ENCODE data around the gene TM7SF2. TPM values are rescaled to one million over a fixed set of nuclear protein-coding genes. Genes with fewer than 3 reads are reported as not detected.
A peak's percentile ranks its signal among the peaks of the same experiment; 100 is the strongest.
"Not testable (repeated sequence)": the region's sequence is repeated elsewhere in the genome, so short reads cannot be mapped to it uniquely, and the experiment has no call there.

The TM7SF2 gene
- polyA plus RNA-seq, 4 donors: 21.1 to 64.6 (median 40.3) TPM

DNA sequence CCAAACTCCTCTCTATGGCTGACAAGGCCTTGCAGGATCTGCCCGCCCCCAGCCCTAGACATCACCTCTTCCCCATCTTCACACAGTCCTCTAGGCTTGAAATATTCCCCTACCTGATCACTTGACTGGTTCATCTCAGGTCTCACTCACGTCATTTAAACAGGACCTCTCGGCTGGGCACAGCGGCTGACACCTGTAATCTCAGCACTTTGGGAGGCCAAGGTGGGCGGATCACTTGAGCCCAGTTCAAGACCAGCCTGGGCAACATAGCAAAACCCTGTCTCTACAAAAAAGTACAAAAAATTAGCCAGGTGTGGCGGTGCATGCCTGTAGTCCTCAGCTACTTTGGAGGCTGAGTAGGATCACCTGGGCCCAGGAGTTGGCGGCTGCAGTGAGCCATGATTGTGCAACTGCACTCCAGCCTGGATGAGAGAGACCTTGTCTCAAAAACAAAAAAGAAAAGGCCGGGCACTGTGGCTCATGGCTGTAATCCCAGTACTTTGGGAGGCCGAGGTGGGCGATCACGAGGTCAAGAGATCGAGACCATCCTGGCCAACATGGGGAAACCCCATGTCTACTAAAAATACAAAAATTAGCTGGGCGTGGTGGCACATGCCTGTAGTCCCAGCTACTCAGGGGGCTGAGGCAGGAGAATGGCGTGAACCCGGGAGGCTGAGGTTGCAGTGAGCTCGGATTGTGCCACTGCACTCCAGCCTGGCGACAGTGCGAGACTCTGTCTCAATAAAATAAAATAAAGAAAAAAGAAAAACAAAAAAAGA, 7.4 kb downstream of the TM7SF2 start:
- DNase-seq; H3K27me3 ChIP-seq (ENCODE audit: control insufficient read depth in 3 of 3, insufficient read depth in 3 of 3, low read length in 3 of 3); H3K4me3 ChIP-seq (ENCODE audit: low read depth in 1 of 3, low read length in 3 of 3); FAIRE-seq; H3K9me3 ChIP-seq (ENCODE audit: control insufficient read depth in 2 of 2, insufficient read depth in 1 of 2, low read depth in 1 of 2, low read length in 1 of 2); H3K27ac ChIP-seq (ENCODE audit: low read depth in 1 of 3, low read length in 2 of 3): not testable (repeated sequence)
- Histone ChIP-seq H3K36me3 (ENCODE audit: control insufficient read depth in 3 of 3, insufficient read depth in 2 of 3, low read depth in 1 of 3, low read length in 3 of 3) (peaks cover 0 to 56% (median 11%) of the 10 kb centered on the region in 3 donors), H3K4me1 (ENCODE audit: control insufficient read depth in 3 of 3, insufficient read depth in 2 of 3, low read depth in 1 of 3, low read length in 2 of 3) (peaks cover 3 to 26% (median 8%) of the 10 kb centered on the region in 3 donors)
- WGBS, 3 donors: 86 to 91% (median 89%) methylated on average over 18 of the region's 18 CpGs

- Histone ChIP-seq H3K27me3 (ENCODE audit: control insufficient read depth in 3 of 3, insufficient read depth in 3 of 3, low read length in 3 of 3) (no peaks in the 10 kb centered on the region), H3K9me3 (ENCODE audit: control insufficient read depth in 2 of 2, insufficient read depth in 1 of 2, low read depth in 1 of 2, low read length in 1 of 2) (no peaks in the 10 kb centered on the region), H3K4me3 (ENCODE audit: low read depth in 1 of 3, low read length in 3 of 3) (no peak overlapping the region), H3K27ac (ENCODE audit: low read depth in 1 of 3, low read length in 2 of 3) (no peak overlapping the region), H3K4me1 (ENCODE audit: control insufficient read depth in 3 of 3, insufficient read depth in 2 of 3, low read depth in 1 of 3, low read length in 2 of 3) (peaks cover 3 to 24% (median 8%) of the 10 kb centered on the region in 3 donors), H3K36me3 (ENCODE audit: control insufficient read depth in 3 of 3, insufficient read depth in 2 of 3, low read depth in 1 of 3, low read length in 3 of 3) (peaks cover 0 to 54% (median 11%) of the 10 kb centered on the region in 3 donors)
- FAIRE-seq (no peak), DNase-seq (peak in 1 of 2 donors; percentile 28)
Observed at GRCh38 chr11:65119670-65119995, 8.0 kb downstream of the TM7SF2 start.

DNA sequence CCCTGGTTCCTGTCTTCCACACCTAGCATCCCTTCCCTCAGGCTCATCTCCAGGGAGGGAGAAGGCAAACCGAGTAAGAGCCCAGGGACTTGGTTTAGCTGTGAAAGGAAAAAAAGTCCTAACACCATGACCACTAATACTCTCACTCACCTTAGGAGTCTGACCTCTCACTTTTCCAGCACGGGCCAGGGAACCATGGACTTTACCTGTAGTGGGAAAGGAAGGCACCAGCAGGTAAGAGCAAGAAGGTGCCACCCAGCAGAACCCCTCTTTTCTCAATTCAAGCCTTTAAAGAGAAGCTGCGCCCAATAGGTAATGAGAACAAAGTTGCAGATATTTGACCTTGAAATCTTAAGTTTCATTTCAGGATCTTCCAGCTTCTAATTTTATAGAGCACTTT, 9.2 kb downstream of the TM7SF2 start:
- WGBS, 3 donors: 53 to 76% (median 56%) methylated on average over 3 of the region's 3 CpGs
- DNase-seq (no peak), FAIRE-seq (no peak)
- peak overlapping the region; percentile 86 to 97 (median 88) for H3K27ac ChIP-seq (ENCODE audit: low read depth in 1 of 3, low read length in 2 of 3)
- peaks cover 3 to 22% (median 8%) of the 10 kb centered on the region in 3 donors for H3K4me1 ChIP-seq (ENCODE audit: control insufficient read depth in 3 of 3, insufficient read depth in 2 of 3, low read depth in 1 of 3, low read length in 2 of 3)
- peaks cover 3 to 52% (median 11%) of the 10 kb centered on the region in 3 donors for H3K36me3 ChIP-seq (ENCODE audit: control insufficient read depth in 3 of 3, insufficient read depth in 2 of 3, low read depth in 1 of 3, low read length in 3 of 3)
- no peaks in the 10 kb centered on the region for H3K9me3 ChIP-seq (ENCODE audit: control insufficient read depth in 2 of 2, insufficient read depth in 1 of 2, low read depth in 1 of 2, low read length in 1 of 2)
- no peaks in the 10 kb centered on the region for H3K27me3 ChIP-seq (ENCODE audit: control insufficient read depth in 3 of 3, insufficient read depth in 3 of 3, low read length in 3 of 3)
- H3K4me3 ChIP-seq (ENCODE audit: low read depth in 1 of 3, low read length in 3 of 3): peak overlapping the region in 2 of 3 donors; percentile 69 to 73

- H3K4me1 ChIP-seq (ENCODE audit: control insufficient read depth in 3 of 3, insufficient read depth in 2 of 3, low read depth in 1 of 3, low read length in 2 of 3): peaks cover 3 to 18% (median 4%) of the 10 kb centered on the region in 3 donors
- no peaks in the 10 kb centered on the region for H3K9me3 ChIP-seq (ENCODE audit: control insufficient read depth in 2 of 2, insufficient read depth in 1 of 2, low read depth in 1 of 2, low read length in 1 of 2)
- peak overlapping the region; percentile 86 to 97 (median 88) for H3K27ac ChIP-seq (ENCODE audit: low read depth in 1 of 3, low read length in 2 of 3)
- H3K4me3 ChIP-seq (ENCODE audit: low read depth in 1 of 3, low read length in 3 of 3): peak overlapping the region; percentile 69 to 83 (median 73)
- no peak for FAIRE-seq
- WGBS, 3 donors: 0 to 1% (median 1%) methylated on average over 22 of the region's 22 CpGs
- H3K36me3 ChIP-seq (ENCODE audit: control insufficient read depth in 3 of 3, insufficient read depth in 2 of 3, low read depth in 1 of 3, low read length in 3 of 3): peaks cover 4 to 52% (median 11%) of the 10 kb centered on the region in 3 donors
- peak; percentile 47 to 84 for DNase-seq
- H3K27me3 ChIP-seq (ENCODE audit: control insufficient read depth in 3 of 3, insufficient read depth in 3 of 3, low read length in 3 of 3): no peaks in the 10 kb centered on the region
Observed at GRCh38 chr11:65121447-65121864, 9.8 kb downstream of the TM7SF2 start.

DNA sequence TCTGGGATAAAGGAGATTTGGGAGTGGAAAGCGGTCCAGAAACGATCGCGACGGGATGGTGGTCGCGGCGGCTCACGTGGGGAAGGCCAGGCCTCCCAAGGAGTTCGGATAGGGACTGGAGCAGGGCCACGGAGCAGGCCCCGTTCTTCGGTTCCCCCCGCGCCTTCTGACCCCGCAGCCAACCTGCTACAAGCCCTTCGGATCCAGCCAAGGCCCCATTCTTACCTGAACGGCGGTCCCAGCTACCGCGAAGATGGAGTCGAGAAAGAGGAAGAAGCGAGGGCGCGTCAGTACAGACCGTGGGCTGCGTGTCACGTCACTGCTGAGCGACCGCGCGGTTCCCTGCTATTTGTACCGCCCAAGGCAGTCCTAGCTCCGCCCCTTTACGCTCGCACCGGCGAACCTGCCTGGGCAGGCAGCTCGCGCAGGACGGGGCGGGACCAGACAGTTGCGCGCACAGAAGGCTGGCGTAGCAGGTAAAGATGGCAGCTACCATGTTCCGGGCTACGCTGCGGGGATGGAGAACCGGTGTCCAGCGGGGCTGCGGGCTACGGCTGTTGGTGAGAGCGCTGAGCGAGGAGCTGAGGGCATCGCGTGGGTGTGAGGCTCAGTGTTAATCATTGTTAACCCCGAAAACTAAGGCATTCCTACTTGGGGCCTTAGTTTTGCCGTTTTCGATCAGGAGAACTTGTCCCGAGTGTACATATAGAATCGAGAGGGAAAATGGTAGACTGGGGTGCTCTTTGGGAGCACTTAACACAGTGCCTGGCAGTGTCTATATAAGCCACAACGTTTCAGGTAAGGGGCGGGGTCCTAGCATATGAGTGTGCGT, 10.4 kb downstream of the TM7SF2 start, which contains the start of the genes FAU and MRPL49:
Gene FAU (minus strand): TSS at position 270 of the 832 bp plus-strand sequence. CDS start 321 bp downstream, outside the sequence.
Gene MRPL49 (plus strand): TSS at position 457 of the 832 bp plus-strand sequence. CDS start 26 bp downstream, at position 483.
- Histone ChIP-seq H3K4me3 (ENCODE audit: low read depth in 1 of 3, low read length in 3 of 3) (peak within 1 kb of the TSS; percentile 69 to 83 (median 73)), H3K4me1 (ENCODE audit: control insufficient read depth in 3 of 3, insufficient read depth in 2 of 3, low read depth in 1 of 3, low read length in 2 of 3) (peaks cover 0 to 15% (median 3%) of the 10 kb centered on the region in 3 donors), H3K9me3 (ENCODE audit: control insufficient read depth in 2 of 2, insufficient read depth in 1 of 2, low read depth in 1 of 2, low read length in 1 of 2) (no peaks in the 10 kb centered on the region), H3K27me3 (ENCODE audit: control insufficient read depth in 3 of 3, insufficient read depth in 3 of 3, low read length in 3 of 3) (no peaks in the 10 kb centered on the region), H3K27ac (ENCODE audit: low read depth in 1 of 3, low read length in 2 of 3) (peak within 1 kb of the TSS; percentile 86 to 97 (median 88)), H3K36me3 (ENCODE audit: control insufficient read depth in 3 of 3, insufficient read depth in 2 of 3, low read depth in 1 of 3, low read length in 3 of 3) (peaks cover 6 to 56% (median 11%) of the 10 kb centered on the region in 3 donors)
- peak; percentile 99 for DNase-seq
- no peak for FAIRE-seq
- WGBS, 3 donors: 0% methylated on average over 52 to 64 of the region's 64 CpGs

DNA sequence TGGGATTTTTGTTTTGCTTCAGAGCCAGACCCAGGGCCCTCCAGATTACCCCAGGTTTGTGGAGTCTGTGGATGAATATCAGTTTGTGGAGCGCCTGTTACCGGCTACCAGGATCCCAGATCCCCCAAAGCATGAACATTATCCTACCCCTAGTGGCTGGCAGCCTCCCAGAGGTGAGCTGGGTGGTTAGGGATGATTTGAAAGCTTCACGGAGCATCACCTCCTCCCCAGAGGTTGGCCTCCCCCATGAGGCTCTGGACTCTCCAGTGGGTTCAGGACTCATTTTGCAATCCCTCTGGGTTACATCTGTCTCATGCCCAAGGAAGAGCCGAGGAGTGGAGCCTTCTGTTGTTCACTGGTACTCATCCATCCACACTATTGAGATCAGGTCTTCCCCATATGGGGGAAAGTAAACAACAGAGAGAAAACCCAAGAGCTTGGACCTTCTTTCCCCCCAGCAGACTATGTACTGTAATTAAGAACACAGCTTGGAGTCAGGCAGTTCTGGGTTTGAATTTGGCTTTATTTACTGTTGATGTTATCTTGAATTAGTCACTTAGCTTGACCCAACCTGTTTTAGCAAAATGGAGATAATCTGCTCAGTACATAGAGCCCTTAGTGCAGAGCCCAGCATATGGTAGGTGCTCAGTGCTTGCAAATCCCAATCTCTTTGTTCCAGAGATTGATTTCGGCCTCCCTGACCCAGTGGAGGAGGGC, 13.0 kb downstream of the TM7SF2 start:
- H3K36me3 ChIP-seq (ENCODE audit: control insufficient read depth in 3 of 3, insufficient read depth in 2 of 3, low read depth in 1 of 3, low read length in 3 of 3): peaks cover 18 to 64% (median 21%) of the 10 kb centered on the region in 3 donors
- 85 to 90% (median 89%) methylated on average over 5 of the region's 5 CpGs for WGBS, 3 donors

GRCh38 chr11:65125197-65126056, 13.8 kb downstream of the TM7SF2 start:
- Histone ChIP-seq H3K4me3 (ENCODE audit: low read depth in 1 of 3, low read length in 3 of 3) (no peak overlapping the region), H3K9me3 (ENCODE audit: control insufficient read depth in 2 of 2, insufficient read depth in 1 of 2, low read depth in 1 of 2, low read length in 1 of 2) (no peaks in the 10 kb centered on the region), H3K27ac (ENCODE audit: low read depth in 1 of 3, low read length in 2 of 3) (no peak overlapping the region), H3K27me3 (ENCODE audit: control insufficient read depth in 3 of 3, insufficient read depth in 3 of 3, low read length in 3 of 3) (no peaks in the 10 kb centered on the region), H3K4me1 (ENCODE audit: control insufficient read depth in 3 of 3, insufficient read depth in 2 of 3, low read depth in 1 of 3, low read length in 2 of 3) (peaks cover 0 to 13% (median 0%) of the 10 kb centered on the region in 3 donors), H3K36me3 (ENCODE audit: control insufficient read depth in 3 of 3, insufficient read depth in 2 of 3, low read depth in 1 of 3, low read length in 3 of 3) (peaks cover 14 to 65% (median 28%) of the 10 kb centered on the region in 3 donors)
- DNase-seq (no peak), FAIRE-seq (no peak)
- 87 to 90% (median 89%) methylated on average over 12 of the region's 12 CpGs for WGBS, 3 donors

More for the DNA sequence above, 13.0 kb downstream of the TM7SF2 start:
- Histone ChIP-seq H3K4me3 (ENCODE audit: low read depth in 1 of 3, low read length in 3 of 3) (no peak overlapping the region), H3K27me3 (ENCODE audit: control insufficient read depth in 3 of 3, insufficient read depth in 3 of 3, low read length in 3 of 3) (no peaks in the 10 kb centered on the region), H3K27ac (ENCODE audit: low read depth in 1 of 3, low read length in 2 of 3) (no peak overlapping the region), H3K4me1 (ENCODE audit: control insufficient read depth in 3 of 3, insufficient read depth in 2 of 3, low read depth in 1 of 3, low read length in 2 of 3) (peaks cover 0 to 13% (median 3%) of the 10 kb centered on the region in 3 donors), H3K9me3 (ENCODE audit: control insufficient read depth in 2 of 2, insufficient read depth in 1 of 2, low read depth in 1 of 2, low read length in 1 of 2) (no peaks in the 10 kb centered on the region)
- FAIRE-seq: no peak
- no peak for DNase-seq

Data from small intestine (tissue), 7 donors.